Erythroblast (primary cell): ENCODE data around the gene TCF12.

ENCODE experiments used
- GATA1 ChIP-seq: IDR thresholded peaks from 2 replicates; pipeline ENCODE4 v1.6.1; 2011; ENCODE audit warnings: low read depth, mild to moderate bottlenecking, control low read depth, low read length, moderate library complexity
- POLR2A ChIP-seq: IDR thresholded peaks from 2 replicates; pipeline ENCODE4 v1.6.1; 2011; ENCODE audit warnings: mild to moderate bottlenecking, low read length

DNA sequence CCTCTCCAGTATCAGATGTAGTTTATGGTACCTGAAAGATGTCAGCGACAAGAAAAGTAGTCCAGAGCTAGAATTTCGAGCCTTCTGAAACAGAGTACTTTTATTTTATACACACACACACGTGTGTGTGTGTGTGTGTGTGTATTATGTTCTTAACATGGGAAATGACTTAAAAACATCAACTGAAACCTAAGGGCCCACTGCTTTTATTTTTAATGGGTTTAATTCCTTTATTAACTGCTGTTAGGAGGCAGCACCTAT lies 1.9 kb downstream of the TCF12 start:
- TF ChIP-seq POLR2A, result no peak
- no peak for TF ChIP-seq GATA1
